HepG2 (cell line): Measurements from ENCODE around the gene DCUN1D4. TPM values are rescaled to one million over a fixed set of nuclear protein-coding genes. Genes with fewer than 3 reads are reported as not detected.

Experiments used
- ASH2L ChIP-seq: fragments of 300-600, 200-600 bp; sonication (generic); IDR thresholded peaks from 2 replicates; pipeline ENCODE4 v1.7.0; 2017; ENCODE audit warnings: low read depth, mild to moderate bottlenecking, moderate library complexity, mixed read lengths, low read length; ENCODE audit not compliant: insufficient read length
- ATF6 ChIP-seq: sonication (generic); formaldehyde crosslinking; conservative IDR thresholded peaks from 2 replicates; pipeline ENCODE4 v1.4.0; 2020; ENCODE audit warnings: missing genetic modification reagents
- BCL3 ChIP-seq: sonication (generic); formaldehyde crosslinking; IDR thresholded peaks from 2 replicates; pipeline ENCODE4 v1.5.1; 2020; ENCODE audit warnings: mild to moderate bottlenecking, missing genetic modification reagents, moderate library complexity
- CTCF ChIP-seq: sonication (generic); formaldehyde crosslinking; IDR thresholded peaks from 2 replicates; pipeline ENCODE4 v1.5.0; 2020; ENCODE audit warnings: mild to moderate bottlenecking, missing genetic modification reagents, moderate library complexity
- NR1H2 ChIP-seq: sonication (generic); formaldehyde crosslinking; IDR thresholded peaks from 2 replicates; pipeline ENCODE4 v1.8.1; 2022; ENCODE audit warnings: low read depth, missing genetic modification reagents, borderline replicate concordance
- polyA plus RNA-seq, 8 experiments: library from polyadenylated mRNA; depleted of rRNA in 3 of 8; stranded (reverse) in 7 of 8; unstranded in 1 of 8; fragments of >200 nt; fragmentation: Illumina TruSeq in 4 of 8; extraction: Trizol in 4 of 8; gene quantifications; 2 replicates each; pipeline versions ENCODE4 v1.2.1 to v1.2.3, GENCODE V29; 2011 to 2016; ENCODE audit warnings: low read depth in 4 of 8, missing spikeins in 1 of 8, mixed read lengths in 1 of 8; ENCODE audit not compliant: insufficient read depth in 1 of 8
- total RNA-seq, 5 experiments: library from RNA; depleted of rRNA; stranded (reverse); fragments of >200 nt; fragmentation: Illumina TruSeq; extraction: Trizol; gene quantifications; 2 replicates each; pipeline ENCODE4 v1.2.3, GENCODE V29; 2016; ENCODE audit warnings: low read depth in 1 of 5

Gene DCUN1D4
- total and polyA plus RNA-seq, 2 of the 13 experiments (the other 11 are each of a cell fraction or from before 2014, with no cell fraction given) = 27.9 to 44.4 TPM

- TF ChIP-seq BCL3 (CRISPR knock-in tag) (no peak), ATF6 (CRISPR knock-in tag) (no peak), ASH2L (no peak), NR1H2 (CRISPR knock-in tag) (no peak), CTCF (CRISPR knock-in tag) (no peak)
- TF ChIP-seq, all 625 proteins: peak for 0
These were observed 35.5 kb downstream of the DCUN1D4 start (continued) for GRCh38 chr4:51878431-51878830.
